Right lobe of liver (tissue), 6 donors: Measurements from ENCODE around the gene SDF2L1. TPM values are rescaled to one million over a fixed set of nuclear protein-coding genes. Genes with fewer than 3 reads are reported as not detected.

Source experiments
- ATAC-seq, 4 donors: fragments of 200-7000 bp; cut with Tn5 transposase; one replicate each; pipeline ENCODE4 v1.9.1; 2020; ENCODE audit warnings: mild to moderate bottlenecking in 4 of 4, moderate library complexity in 4 of 4
- DNase-seq, 3 donors: peaks; one replicate each; pipeline ENCODE4 v3.0.0-alpha.2; 2020
- H3K27ac ChIP-seq, 3 donors: fragments of 200-600 bp; one replicate each; pipeline ENCODE4 v1.8.0; 2022
- H3K27me3 ChIP-seq, 2 donors: fragments of 200-600 bp; one replicate each; pipeline ENCODE4 v1.8.0; 2022
- H3K36me3 ChIP-seq, 4 donors: fragments of 200-600 bp; sonication (generic) in 1 of 4; one replicate each; pipeline versions ENCODE4 v1.5.1 to v1.8.0; 2017 to 2022; ENCODE audit warnings: control low read depth in 1 of 4
- H3K4me1 ChIP-seq, 4 donors: fragments of 200-600 bp; sonication (generic) in 1 of 4; one replicate each; pipeline versions ENCODE4 v1.5.1 to v1.8.0; 2017 to 2022; ENCODE audit warnings: control low read depth in 1 of 4
- H3K4me3 ChIP-seq, 3 donors: fragments of 200-600 bp; one replicate each; pipeline ENCODE4 v1.8.0; 2022
- H3K9me3 ChIP-seq, 4 donors: fragments of 200-600 bp; sonication (generic) in 1 of 4; one replicate each; pipeline versions ENCODE4 v1.5.1 to v1.8.0; 2017 to 2022; ENCODE audit warnings: control low read depth in 1 of 4
- POLR2A ChIP-seq: fragments of 450-650 bp; IDR thresholded peaks from one replicate; pipeline ENCODE4 v1.6.1; 2017; ENCODE audit warnings: antibody characterized with exemption, mild to moderate bottlenecking
- WGBS: methylation state at CpG from one replicate; pipeline ENCODE4 v1.1.6; 2018; ENCODE audit warnings: low coverage, low lambda C conversion rate; ENCODE audit not compliant: insufficient coverage; ENCODE audit errors: missing lambda C conversion rate; 5-methylcytosine and 5-hydroxymethylcytosine counted together
- intact Hi-C, 2 donors: fragments of 100-400 bp; cut with DNase I; formaldehyde crosslinking; loops; one replicate each; pipeline versions ENCODE4 v1.11.2 to v1.14.1; 2022
- total RNA-seq, 6 experiments: library from RNA; depleted of rRNA in 2 of 6; stranded (reverse); fragments of >200 nt in 2 of 6; fragmentation: NEBNext Ultra II Directional in 3 of 6; extraction: Animal tissue kit (Norgen Biotek cat#: 25700) in 3 of 6; gene quantifications; one replicate each; pipeline versions ENCODE4 v1.1.0 to v1.2.4, GENCODE V29; 2016 to 2023
- TF ChIP-seq, protein P1 (sequence below), 4 donors: fragments of 200-600 bp in 3 of 4; fragments of 450-650 bp in 1 of 4; IDR thresholded peaks; one replicate each; pipeline versions ENCODE4 v1.5.1 to v1.8.0; 2016 to 2022; ENCODE audit warnings: antibody characterized with exemption in 4 of 4, mild to moderate bottlenecking in 2 of 4
- donor health status: DM: no; HTN: yes; CAD: no.
- donor health status: DM: no; HTN: no; CAD: no.
- donor health status: DM: no; HTN: no; CAD: no.
- donor health status: DM: no; HTN: yes; CAD: no.
- donor health status: DM: no; HTN: yes; CAD: no.

Gene SDF2L1
- total RNA-seq, 6 experiments from 2014 or later = 33.1 to 85.7 (median 71.6) TPM

DNA sequence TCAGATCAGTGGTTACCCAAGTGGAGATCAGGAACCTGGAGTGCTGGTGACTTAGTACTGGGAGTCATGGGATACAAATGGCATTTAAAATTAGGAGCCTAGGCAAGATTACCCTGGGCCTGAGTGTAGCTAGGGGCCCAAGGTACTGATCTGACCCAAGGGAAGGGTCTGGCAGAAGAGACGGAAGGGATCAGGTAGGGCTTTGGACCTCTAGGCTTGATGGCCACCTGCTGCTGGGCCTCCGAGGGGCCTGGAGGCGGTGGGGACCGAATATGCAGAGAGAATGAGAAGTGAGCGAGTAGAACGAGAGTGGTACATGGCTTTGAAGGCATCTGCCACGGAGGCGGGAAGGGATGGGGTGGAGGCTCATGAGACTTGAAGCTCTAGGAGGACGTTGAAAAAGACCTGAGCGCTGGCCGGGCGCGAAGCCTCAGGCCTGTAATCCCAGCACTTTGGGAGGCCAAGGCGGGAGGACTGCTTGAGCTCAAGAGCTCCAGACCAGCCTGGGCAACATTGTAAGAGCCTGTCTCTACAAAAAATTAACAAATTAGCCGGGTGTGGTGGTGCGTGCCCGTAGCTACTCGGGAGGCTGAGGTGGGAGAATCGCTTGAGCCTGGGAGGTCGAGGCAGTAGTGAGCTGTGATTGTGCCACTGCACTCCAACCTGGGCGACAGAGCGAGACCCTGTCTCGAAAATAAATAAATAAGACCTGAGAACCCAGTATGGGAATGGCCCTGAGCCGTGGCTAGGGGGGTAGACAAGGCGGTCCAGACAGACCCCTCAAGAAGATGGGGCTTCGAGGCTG lies 23.1 kb downstream of the SDF2L1 start:
- DNase-seq (no peak), ATAC-seq (no peak)
- Histone ChIP-seq H3K36me3 (peaks cover 0 to under 1% (median 0%) of the 10 kb centered on the region in 4 donors), H3K27ac (peak overlapping the region; percentile 86 to 87 (median 86)), H3K4me1 (peaks cover 0 to 6% (median 1%) of the 10 kb centered on the region in 4 donors), H3K27me3 (no peaks in the 10 kb centered on the region), H3K9me3 (no peaks in the 10 kb centered on the region), H3K4me3 (peak overlapping the region; percentile 64 to 75 (median 67))
- TF ChIP-seq, protein P1, sequence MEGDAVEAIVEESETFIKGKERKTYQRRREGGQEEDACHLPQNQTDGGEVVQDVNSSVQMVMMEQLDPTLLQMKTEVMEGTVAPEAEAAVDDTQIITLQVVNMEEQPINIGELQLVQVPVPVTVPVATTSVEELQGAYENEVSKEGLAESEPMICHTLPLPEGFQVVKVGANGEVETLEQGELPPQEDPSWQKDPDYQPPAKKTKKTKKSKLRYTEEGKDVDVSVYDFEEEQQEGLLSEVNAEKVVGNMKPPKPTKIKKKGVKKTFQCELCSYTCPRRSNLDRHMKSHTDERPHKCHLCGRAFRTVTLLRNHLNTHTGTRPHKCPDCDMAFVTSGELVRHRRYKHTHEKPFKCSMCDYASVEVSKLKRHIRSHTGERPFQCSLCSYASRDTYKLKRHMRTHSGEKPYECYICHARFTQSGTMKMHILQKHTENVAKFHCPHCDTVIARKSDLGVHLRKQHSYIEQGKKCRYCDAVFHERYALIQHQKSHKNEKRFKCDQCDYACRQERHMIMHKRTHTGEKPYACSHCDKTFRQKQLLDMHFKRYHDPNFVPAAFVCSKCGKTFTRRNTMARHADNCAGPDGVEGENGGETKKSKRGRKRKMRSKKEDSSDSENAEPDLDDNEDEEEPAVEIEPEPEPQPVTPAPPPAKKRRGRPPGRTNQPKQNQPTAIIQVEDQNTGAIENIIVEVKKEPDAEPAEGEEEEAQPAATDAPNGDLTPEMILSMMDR (IDR thresholded peaks at IDR 0.05) = no peak
- no peak for TF ChIP-seq POLR2A
- WGBS = 55% methylated on average over 16 of the region's 26 CpGs
- intact Hi-C loops = no loop called here

DNA sequence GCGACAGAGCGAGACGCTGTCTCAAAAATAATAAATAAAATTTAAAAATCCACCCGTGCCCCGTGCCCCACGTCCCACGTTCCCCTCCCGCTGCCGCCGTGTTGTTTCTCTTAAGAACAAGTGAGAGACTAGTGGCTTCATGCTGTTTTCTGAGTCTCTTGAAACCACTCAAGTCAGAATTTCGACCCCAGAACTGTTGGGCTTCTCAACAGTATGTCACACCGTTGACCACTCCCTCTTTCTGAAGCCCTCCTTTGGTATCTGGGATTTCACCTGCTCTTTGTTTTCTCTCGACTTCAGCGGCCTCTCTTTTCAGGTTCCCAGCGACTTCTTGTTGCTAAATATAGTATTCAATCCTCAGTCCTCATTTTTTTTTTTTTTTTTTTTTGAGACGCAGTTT lies 24.7 kb downstream of the SDF2L1 start:
- Histone ChIP-seq H3K4me3 (peak overlapping the region; percentile 64 to 75 (median 67)), H3K9me3 (no peaks in the 10 kb centered on the region), H3K4me1 (peaks cover 0 to 6% (median 1%) of the 10 kb centered on the region in 4 donors), H3K36me3 (peaks cover 0 to 15% (median 3%) of the 10 kb centered on the region in 4 donors), H3K27me3 (no peaks in the 10 kb centered on the region), H3K27ac (peak overlapping the region; percentile 86 to 87 (median 86))
- TF ChIP-seq, protein P1 (IDR thresholded peaks at IDR 0.05) = no peak
- TF ChIP-seq POLR2A = no peak
- no peak for ATAC-seq
- intact Hi-C loops = no loop called here
- 68% methylated on average over 4 of the region's 16 CpGs for WGBS
- no peak for DNase-seq

DNA sequence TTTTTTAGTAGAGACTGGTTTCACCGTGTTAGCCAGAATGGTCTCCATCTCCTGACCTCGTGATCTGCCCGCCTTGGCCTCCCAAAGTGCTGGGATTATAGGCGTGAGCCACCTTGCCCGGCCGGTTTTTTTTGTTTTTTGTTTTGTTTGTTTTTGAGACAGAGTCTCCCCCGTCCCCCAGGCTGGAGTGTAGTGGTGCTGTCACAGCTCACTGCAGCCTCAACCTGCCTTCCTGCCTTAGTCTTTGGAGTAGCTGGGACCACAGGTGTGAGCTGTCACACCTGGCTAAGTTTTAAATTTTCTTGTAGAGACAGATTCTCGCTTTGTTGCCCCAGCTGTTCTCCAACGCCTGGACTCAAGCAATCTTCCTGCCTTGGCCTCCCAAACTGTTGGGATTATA lies 26.9 kb downstream of the SDF2L1 start:
- no peak for DNase-seq
- Histone ChIP-seq H3K27ac (no peak overlapping the region), H3K27me3 (no peaks in the 10 kb centered on the region), H3K36me3 (peaks cover 0 to 28% (median 8%) of the 10 kb centered on the region in 4 donors), H3K4me1 (peaks cover 0 to 11% (median 1%) of the 10 kb centered on the region in 4 donors), H3K9me3 (no peaks in the 10 kb centered on the region), H3K4me3 (no peak overlapping the region)
- 87% methylated on average over 9 of the region's 9 CpGs for WGBS
- TF ChIP-seq POLR2A = no peak
- TF ChIP-seq, protein P1 (IDR thresholded peaks at IDR 0.05) = no peak
- intact Hi-C loops = no loop called here
- no peak for ATAC-seq

DNA sequence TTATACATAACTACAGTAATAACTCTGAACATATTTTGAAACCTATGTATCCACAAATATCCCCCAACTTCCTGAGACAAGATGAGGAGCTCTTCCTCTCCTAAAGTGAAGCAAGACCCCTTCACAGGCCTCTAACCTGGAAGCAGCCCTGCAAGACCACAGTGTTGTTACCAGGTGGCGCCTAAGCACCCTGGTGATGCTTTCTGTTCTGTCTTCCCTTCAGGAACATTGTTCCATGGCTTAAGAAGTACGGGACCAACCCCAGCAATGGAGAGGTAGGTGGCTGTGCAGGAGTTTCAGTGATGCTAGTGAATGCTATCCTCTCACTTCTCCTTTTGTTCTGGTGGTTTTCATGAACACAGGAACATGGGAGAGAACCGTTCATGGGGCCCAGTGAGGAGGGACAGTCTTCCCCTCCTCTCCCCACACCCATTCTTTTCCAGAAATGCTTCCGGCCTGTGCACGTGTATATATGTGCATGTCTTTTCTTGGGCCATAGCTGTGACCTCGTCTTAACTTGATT lies 30.1 kb downstream of the SDF2L1 start:
- no peak overlapping the region for H3K27ac ChIP-seq
- WGBS = 80% methylated on average over 5 of the region's 6 CpGs
- DNase-seq = no peak
- no peak overlapping the region for H3K4me3 ChIP-seq
- peaks cover 0 to 25% (median 0%) of the 10 kb centered on the region in 4 donors for H3K4me1 ChIP-seq
- no peak for TF ChIP-seq POLR2A
- TF ChIP-seq, protein P1 (IDR thresholded peaks at IDR 0.05) = no peak
- no peak for ATAC-seq
- intact Hi-C loops = no loop called here
- no peaks in the 10 kb centered on the region for H3K9me3 ChIP-seq
- H3K27me3 ChIP-seq = no peaks in the 10 kb centered on the region
- peaks cover 0 to 28% (median 8%) of the 10 kb centered on the region in 4 donors for H3K36me3 ChIP-seq
